Thyroid gland (tissue), 4 donors: ENCODE measurements around the gene GRIP1.

Experiments used
- POLR2A ChIP-seq, 2 donors: fragments of 450-650 bp; IDR thresholded peaks; one replicate each; pipeline ENCODE4 v1.6.1; 2017; ENCODE audit warnings: antibody characterized with exemption in 2 of 2, mild to moderate bottlenecking in 2 of 2, moderate library complexity in 1 of 2
- TF ChIP-seq, protein P1 (sequence below), 6 experiments: fragments of 200-600 bp in 3 of 6; fragments of 450-650 bp in 3 of 6; sonication (generic) in 3 of 6; IDR thresholded peaks; one replicate each; pipeline ENCODE4 v1.5.1; 2016 to 2019; ENCODE audit warnings: antibody characterized with exemption in 6 of 6, mild to moderate bottlenecking in 2 of 6, inconsistent platforms in 1 of 6, moderate library complexity in 1 of 6

- TF ChIP-seq, protein P1, sequence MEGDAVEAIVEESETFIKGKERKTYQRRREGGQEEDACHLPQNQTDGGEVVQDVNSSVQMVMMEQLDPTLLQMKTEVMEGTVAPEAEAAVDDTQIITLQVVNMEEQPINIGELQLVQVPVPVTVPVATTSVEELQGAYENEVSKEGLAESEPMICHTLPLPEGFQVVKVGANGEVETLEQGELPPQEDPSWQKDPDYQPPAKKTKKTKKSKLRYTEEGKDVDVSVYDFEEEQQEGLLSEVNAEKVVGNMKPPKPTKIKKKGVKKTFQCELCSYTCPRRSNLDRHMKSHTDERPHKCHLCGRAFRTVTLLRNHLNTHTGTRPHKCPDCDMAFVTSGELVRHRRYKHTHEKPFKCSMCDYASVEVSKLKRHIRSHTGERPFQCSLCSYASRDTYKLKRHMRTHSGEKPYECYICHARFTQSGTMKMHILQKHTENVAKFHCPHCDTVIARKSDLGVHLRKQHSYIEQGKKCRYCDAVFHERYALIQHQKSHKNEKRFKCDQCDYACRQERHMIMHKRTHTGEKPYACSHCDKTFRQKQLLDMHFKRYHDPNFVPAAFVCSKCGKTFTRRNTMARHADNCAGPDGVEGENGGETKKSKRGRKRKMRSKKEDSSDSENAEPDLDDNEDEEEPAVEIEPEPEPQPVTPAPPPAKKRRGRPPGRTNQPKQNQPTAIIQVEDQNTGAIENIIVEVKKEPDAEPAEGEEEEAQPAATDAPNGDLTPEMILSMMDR (IDR thresholded peaks at IDR 0.05): no peak
- no peak for TF ChIP-seq POLR2A (IDR thresholded peaks at IDR 0.05)
These were observed 306.9 kb downstream of the GRIP1 start for GRCh38 chr12:66371982-66372381.
